ENCODE results near the gene CRACDL. TPM values are rescaled to one million over a fixed set of nuclear protein-coding genes. Genes with fewer than 3 reads are reported as not detected.

Gene CRACDL
- total and polyA plus RNA-seq, 2 donors (not counting 3 experiments of a cell fraction or from before 2014, with no cell fraction given): 0.92 to 6.3 TPM

GRCh38 chr2:98894331-98895000 lies 41.6 kb downstream of the CRACDL start:
- Histone ChIP-seq H2AFZ (ENCODE audit: low read depth, low read length) (no peak overlapping the region), H3K9me1 (replicated peaks; ENCODE audit: control insufficient read depth, extremely low read depth, insufficient read depth, low read length) (no peaks in the 10 kb centered on the region), H3K36me3 (ENCODE audit: control insufficient read depth in 2 of 2, extremely low read depth in 1 of 2, insufficient read depth in 2 of 2, low read length in 2 of 2) (no peaks in the 10 kb centered on the region), H3K79me2 (ENCODE audit: control insufficient read depth, insufficient read depth, low read length) (no peaks in the 10 kb centered on the region), H3K4me2 (ENCODE audit: insufficient read depth, low read length) (no peak overlapping the region), H3K9ac (replicated peaks; ENCODE audit: extremely low read depth, insufficient read depth, low read length) (no peak overlapping the region), H4K20me1 (replicated peaks; ENCODE audit: control insufficient read depth, extremely low read depth, insufficient read depth, low read length) (no peaks in the 10 kb centered on the region), H3K27ac (ENCODE audit: insufficient read depth, low read depth, low read length) (no peak overlapping the region), H3K9me3 (replicated peaks; ENCODE audit: control insufficient read depth, insufficient read depth, low read length) (no peaks in the 10 kb centered on the region), H3K4me1 (ENCODE audit: control insufficient read depth, extremely low read depth, insufficient read depth, low read length) (peaks cover 3% of the 10 kb centered on the region), H3K4me3 (replicated peaks in 1 of 3; ENCODE audit: insufficient read depth in 1 of 3, low read depth in 1 of 3, low read length in 3 of 3) (no peak overlapping the region), H3K27me3 (ENCODE audit: control insufficient read depth in 2 of 2, insufficient read depth in 2 of 2, low read length in 2 of 2) (peaks cover 0 to 6% of the 10 kb centered on the region in 2 experiments)
- no TSS peak for BruUV-seq (replicated peaks)
- FAIRE-seq: no peak
- dilution Hi-C loops (cut with MboI; ENCODE audit: extremely low pct_ligation_motif_present, low sequenced_read_pairs) (no loop called here), intact Hi-C loops (cut with micrococcal nuclease) (no loop called here)
- ChIA-PET POLR2A (no interaction called here), CTCF (interaction anchor here (1.0 kb wide), 1 partner anchor 14 kb away, joined by 4 read pairs; no protein-coding TSS in a partner anchor)
- TF ChIP-seq GATA2 (IDR thresholded peaks at IDR 0.05; ENCODE audit: insufficient read depth, insufficient read length, low read depth, low read length) (no peak), POLR2AphosphoS5 (IDR thresholded peaks at IDR 0.05; ENCODE audit: insufficient read depth, low read depth, low read length) (no peak), EZH2 (IDR thresholded peaks at IDR 0.05; ENCODE audit: borderline replicate concordance, low read depth, low read length, severe bottlenecking) (no peak), JUN (IDR thresholded peaks at IDR 0.05; ENCODE audit: borderline replicate concordance, insufficient read depth, insufficient read length, low read depth) (no peak), FOS (IDR thresholded peaks at IDR 0.05; ENCODE audit: borderline replicate concordance, insufficient read depth, low read length) (no peak)
- TF ChIP-seq, protein P1, sequence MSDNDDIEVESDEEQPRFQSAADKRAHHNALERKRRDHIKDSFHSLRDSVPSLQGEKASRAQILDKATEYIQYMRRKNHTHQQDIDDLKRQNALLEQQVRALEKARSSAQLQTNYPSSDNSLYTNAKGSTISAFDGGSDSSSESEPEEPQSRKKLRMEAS (IDR thresholded peaks at IDR 0.05; ENCODE audit: insufficient read depth, insufficient read length): no peak
- TF ChIP-seq, protein P2, sequence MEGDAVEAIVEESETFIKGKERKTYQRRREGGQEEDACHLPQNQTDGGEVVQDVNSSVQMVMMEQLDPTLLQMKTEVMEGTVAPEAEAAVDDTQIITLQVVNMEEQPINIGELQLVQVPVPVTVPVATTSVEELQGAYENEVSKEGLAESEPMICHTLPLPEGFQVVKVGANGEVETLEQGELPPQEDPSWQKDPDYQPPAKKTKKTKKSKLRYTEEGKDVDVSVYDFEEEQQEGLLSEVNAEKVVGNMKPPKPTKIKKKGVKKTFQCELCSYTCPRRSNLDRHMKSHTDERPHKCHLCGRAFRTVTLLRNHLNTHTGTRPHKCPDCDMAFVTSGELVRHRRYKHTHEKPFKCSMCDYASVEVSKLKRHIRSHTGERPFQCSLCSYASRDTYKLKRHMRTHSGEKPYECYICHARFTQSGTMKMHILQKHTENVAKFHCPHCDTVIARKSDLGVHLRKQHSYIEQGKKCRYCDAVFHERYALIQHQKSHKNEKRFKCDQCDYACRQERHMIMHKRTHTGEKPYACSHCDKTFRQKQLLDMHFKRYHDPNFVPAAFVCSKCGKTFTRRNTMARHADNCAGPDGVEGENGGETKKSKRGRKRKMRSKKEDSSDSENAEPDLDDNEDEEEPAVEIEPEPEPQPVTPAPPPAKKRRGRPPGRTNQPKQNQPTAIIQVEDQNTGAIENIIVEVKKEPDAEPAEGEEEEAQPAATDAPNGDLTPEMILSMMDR (IDR thresholded peaks at IDR 0.05; ENCODE audit: extremely low read depth in 1 of 2, insufficient read depth in 1 of 2, low read depth in 1 of 2, low read length in 2 of 2): no peak
- no peak for DNase-seq (ENCODE audit: low read depth, low spot score)
